Thyroid gland (tissue), 4 donors: Measurements from ENCODE around the gene HOXB2.

ENCODE experiments used
- CTCF ChIP-seq, 6 experiments: fragments of 200-600 bp in 3 of 6; fragments of 450-650 bp in 3 of 6; sonication (generic) in 3 of 6; IDR thresholded peaks; one replicate each; pipeline ENCODE4 v1.5.1; 2016 to 2019; ENCODE audit warnings: antibody characterized with exemption in 6 of 6, mild to moderate bottlenecking in 2 of 6, inconsistent platforms in 1 of 6, moderate library complexity in 1 of 6
- POLR2A ChIP-seq, 2 donors: fragments of 450-650 bp; IDR thresholded peaks; one replicate each; pipeline ENCODE4 v1.6.1; 2017; ENCODE audit warnings: antibody characterized with exemption in 2 of 2, mild to moderate bottlenecking in 2 of 2, moderate library complexity in 1 of 2

GRCh38 chr17:48589060-48589830 lies 44.3 kb upstream of the HOXB2 start:
- TF ChIP-seq POLR2A (IDR thresholded peaks at IDR 0.05) = no peak
- TF ChIP-seq CTCF (IDR thresholded peaks at IDR 0.05) = no peak
